CMK (cell line): ENCODE measurements around the gene FBXW8.

Source experiments
- DNase-seq: peaks from one replicate; pipeline ENCODE4 v3.0.0-alpha.2; 2010; ENCODE audit warnings: low read depth

The FBXW8 gene

DNA sequence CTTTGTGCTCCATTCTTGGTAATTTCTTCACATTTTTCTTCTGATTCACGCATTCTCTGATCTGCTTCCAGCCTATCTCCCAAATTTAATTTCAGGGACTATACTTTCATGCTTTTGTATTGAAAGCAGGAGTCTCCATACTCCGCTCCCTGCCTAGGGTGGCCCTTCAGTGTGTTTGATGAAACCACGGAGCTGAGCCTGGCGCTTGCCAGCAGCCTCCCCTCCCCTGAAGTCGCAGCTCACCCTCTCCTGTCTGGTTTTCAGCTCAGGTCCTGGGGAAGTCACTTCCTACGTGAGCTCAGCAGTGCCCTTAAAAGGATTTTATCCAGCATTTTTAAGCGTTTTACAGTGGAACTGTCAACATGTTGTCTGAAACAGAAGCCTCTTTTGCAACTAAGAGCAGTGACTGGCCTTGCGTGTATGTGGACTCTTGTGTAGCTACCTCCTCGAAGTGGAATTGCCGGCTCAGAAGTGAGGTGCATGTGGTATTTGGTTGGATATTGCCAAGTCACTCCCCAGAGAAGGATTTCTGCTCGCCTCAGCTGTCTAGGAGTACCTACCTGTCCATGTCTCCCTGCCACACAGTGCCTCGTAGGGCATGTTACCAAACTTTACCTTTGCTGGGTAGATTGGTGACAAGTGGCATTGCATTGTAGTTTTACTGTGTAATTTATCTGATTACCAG is 109.9 kb downstream of the FBXW8 start:
- no peak for DNase-seq

DNA sequence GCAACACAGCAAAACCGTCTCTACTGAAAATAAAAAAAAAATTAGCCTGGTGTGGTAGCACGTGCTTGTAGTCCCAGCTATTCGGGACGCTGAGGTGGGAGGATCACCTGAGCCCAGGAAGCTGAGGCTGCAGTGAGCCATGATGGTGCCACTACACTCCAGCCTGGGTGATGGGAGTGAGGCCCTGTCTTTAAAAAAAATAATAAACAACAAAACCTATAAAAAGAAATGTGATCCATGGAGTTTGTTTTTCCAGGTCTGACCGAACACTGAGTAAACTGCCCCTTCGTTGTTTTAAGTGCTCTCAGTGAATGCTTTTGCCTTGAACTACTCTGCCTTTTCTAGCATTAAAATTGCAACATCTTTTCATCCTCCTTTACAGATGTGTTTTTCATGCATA is 111.7 kb downstream of the FBXW8 start:
- DNase-seq: no peak

DNA sequence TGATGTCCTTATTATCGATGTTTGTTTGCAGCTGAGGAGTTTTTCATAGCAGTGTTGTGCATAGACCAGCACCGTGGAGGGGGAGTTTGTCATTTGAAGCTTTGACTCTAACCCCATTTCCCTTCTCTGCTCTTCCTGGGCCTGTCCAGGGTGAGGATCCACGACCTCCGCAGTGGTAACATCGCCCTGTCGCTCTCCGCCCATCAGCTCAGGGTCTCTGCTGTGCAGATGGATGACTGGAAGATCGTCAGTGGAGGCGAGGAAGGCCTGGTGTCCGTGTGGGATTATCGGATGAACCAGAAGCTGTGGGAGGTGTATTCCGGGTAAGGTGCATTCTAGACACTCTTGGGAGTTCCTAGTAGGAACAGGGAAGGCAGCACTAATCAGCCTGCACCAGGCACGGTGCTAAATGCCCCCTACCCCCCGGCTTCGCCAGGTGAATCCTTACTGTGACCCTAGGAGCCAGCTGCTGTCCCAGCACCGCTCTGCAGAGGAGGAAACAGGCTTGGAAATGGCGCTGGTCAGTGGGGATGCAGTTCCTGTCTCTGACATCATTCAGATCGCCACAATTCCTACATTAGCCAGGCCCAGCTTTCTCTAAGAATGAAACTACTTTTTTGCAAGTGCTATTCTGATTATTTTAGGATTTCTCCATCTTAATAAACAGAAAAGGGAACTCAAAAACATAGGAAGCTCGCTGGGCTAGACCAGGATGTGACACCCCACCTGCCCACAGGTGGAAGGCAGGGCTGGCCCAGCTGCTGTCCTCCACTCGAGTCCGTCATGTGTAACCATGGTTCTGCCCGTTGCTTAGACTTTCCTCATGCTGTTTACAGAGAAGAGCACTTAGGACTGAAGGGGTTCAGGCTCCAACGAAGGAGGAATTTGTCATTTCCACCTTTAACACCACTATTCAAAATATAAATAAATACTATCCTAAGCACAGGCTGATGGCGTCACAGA is 113.5 kb downstream of the FBXW8 start:
- DNase-seq: no peak

DNA sequence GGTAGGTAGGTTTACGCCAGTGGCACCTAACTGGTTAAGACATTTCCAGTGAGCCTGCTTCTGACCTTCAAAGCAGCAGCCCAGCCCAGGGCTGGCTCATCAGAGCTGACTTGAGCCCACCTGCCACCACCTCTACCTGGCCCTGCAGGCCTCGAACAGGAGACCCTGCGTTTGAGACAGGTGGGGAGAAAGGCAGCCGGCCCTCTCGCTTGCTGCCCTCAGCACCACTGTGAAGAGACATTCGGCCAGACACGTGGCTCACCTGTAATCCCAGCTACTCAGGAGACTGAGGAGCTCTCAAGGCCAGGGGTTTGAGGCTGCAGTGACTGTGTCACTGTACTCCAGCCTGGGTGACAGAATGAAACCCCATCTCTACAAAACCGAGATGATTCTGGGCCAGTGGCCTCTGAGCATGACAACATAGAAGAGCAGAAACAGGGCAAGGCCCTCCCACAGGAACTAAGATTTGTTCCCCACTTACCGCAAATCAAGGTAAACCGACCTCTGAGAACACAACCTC is 114.3 kb downstream of the FBXW8 start:
- no peak for DNase-seq

DNA sequence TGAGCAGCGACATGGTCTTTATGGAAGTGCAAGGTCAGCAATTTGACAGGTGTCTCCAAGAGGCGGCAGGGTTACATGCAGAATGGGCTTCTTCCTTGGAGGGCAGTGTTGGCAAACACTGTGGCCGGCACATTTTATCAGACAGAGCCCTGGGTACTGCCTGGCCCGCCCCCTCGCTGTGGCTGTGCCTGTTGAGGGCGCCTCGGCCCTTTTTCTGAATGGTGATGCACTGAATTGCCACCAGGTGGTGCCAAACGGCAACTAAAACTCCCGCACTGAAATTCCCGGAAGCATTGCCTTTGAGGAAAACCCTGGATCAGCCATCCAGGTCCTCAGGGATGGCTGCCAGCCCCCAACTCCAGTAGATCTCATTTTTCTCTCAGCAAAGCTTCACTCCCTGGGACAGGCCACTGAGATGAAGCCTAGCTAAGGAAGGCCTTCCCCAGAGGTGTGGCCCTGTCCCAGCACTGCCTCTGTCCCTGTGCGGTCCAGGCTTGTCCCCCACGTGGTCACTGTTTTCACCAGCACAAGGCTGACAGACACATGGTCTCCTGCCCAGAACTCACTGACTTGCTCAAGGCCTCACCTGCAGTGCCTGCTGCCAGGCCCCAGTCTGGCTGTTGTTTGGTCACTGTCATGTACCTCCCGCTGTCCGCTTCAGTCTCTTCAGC is 114.9 kb downstream of the FBXW8 start:
- DNase-seq: no peak

DNA sequence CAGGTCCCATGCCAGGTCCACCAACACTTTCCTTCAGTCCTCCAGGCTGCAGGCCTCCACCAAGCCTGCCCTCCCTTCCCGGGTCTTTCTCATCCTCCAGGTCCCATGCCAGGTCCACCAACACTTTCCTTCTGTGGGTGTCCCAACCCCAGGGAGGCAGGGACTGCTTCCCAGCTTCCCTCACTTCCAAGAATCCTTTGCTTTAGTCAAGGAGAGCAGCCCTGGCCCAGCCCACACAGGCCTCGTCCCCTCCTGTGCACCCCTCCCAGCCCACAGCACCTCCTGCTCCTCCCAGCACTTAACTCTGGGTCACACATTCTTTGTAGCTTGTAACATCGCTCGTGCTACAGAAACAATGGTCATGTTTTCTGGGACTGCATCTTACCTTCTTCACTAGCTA is 115.6 kb downstream of the FBXW8 start:
- no peak for DNase-seq

DNA sequence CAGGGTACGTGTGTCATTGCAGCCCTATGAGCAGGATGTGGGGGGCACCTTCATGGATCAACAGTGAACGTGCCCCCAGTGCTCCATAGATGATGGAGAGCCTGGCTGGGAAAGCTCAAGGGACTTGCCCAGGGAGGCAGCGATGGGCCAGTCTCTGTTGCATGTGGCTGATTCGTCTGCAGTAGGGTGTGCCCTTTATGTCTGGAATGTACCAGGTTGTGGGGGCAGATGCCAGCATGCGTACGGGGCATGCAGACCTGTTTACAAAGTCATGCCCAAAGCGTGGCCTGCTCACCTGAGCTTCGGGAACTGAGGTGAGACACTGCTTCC is 116.1 kb downstream of the FBXW8 start:
- DNase-seq: no peak

DNA sequence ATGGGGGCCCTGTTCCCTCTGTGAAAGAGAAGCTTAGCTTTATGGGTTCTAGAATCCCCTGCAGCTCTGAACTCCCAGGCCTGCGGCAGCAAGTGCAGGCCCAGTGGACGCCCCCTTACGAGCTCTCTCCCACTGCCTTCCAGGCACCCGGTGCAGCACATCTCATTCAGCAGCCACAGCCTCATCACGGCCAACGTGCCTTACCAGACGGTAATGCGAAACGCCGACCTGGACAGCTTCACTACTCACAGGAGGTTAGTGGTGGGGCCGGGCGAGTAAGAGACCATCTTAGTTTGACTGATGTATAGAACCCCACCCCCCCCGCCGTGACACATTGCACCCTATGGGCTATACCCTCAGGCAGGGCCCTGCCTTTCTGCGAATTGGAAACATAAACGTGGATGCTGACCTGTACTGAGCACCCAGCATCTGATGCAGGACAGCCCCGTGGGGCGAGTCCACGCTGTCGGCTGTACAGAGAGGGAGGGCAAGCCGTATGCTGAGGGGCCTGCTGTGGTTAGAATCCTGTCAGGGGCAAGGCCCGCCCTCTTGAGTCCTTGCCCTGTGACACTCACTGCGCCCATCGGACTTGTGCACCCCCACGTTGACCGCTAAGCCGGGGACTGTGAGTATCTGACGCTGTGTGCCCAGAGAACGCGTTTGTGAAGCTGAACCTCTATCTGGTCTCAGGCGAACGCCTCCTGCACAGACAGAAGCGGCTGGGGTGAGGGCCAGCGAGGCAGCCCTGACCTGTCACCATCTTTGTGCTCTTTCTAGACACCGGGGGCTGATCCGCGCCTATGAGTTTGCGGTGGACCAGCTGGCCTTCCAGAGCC is 116.7 kb downstream of the FBXW8 start:
- DNase-seq: no peak

DNA sequence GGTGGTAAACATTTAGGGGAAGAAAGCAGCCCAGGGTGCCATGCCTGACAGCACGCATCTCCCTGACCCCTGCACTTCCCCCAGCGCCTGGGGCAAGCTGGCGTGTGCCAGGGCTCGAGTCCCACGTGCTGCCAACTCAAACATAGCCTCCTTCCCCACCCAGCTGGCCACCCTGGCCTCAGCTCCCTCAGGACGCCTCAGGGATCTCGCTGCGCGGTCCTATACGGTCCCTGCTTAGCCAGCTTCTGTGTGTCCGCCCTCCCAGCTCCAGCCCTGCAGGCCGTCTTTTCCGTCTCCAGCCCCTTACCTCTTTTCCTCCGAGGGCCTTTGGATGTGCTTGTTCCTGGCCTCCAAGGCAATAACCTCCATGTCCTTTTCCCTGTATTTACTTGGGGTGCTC is 117.5 kb downstream of the FBXW8 start:
- DNase-seq: no peak

DNA sequence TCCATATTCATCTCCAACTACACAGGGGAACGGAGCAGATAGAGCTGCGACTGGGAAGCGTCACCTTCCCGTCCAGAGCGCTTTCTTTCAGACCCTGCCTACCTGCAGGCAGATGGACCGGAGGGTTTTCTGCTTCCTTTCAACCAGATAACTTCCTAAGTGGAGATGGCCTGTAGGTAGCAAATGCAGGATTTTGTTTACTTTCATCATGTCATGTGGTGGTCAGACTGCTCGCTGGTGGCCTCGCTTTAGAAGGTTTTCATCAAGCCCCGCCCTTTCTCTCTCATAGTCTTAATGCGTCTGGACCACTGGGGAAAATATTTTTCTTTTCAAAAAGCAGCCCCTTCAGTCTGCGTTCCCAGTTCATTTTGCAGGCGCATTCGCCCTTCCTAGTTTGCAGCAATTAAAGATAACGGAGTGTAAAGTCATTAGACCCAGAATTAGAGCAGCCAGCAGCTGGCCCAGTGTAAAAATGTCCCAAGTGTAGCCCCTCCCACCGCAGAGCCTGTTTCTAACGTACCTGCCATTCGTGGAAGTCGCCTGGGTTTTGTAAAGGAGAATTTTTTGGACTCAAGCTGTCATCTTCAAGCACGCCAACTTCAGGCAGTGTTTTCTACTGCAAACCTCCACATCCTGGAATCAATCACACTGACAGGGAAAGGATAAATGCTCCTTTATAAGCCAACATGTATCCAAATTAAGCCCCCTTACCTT is 119.6 kb downstream of the FBXW8 start:
- DNase-seq: no peak

DNA sequence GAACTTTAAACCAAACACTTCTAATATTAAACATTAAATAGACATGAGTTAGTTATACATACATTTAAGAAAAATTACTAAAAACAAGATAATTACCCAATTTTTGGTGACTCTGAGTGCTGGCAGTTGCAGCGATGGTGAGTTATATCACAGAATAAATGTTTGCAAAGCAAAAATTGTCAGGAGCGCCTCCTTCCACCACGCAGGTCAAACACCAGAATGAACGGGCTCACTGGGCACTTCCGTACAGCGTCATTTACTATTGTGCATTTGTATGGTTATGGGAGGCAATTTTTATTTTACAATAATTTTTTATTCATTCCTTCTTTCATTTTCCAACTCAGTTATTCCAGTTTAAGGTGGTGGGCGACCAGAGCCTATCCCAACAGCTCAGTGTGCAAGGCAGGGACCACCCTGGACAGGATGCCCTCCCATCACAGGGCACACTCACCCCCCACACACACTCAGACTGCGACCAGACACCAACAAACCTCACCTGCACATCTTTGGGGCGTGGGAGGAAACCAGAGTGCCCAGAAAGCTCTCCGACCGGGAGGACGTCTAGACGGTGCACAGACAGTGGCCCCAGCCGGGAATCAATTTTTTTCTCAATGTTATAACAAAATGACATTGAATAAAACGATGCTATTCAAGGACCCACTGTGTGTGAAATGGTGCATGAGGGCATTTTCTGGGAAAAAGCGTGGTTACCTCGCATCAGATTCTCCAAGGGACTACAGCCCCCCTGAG is 121.3 kb downstream of the FBXW8 start:
- no peak for DNase-seq

DNA sequence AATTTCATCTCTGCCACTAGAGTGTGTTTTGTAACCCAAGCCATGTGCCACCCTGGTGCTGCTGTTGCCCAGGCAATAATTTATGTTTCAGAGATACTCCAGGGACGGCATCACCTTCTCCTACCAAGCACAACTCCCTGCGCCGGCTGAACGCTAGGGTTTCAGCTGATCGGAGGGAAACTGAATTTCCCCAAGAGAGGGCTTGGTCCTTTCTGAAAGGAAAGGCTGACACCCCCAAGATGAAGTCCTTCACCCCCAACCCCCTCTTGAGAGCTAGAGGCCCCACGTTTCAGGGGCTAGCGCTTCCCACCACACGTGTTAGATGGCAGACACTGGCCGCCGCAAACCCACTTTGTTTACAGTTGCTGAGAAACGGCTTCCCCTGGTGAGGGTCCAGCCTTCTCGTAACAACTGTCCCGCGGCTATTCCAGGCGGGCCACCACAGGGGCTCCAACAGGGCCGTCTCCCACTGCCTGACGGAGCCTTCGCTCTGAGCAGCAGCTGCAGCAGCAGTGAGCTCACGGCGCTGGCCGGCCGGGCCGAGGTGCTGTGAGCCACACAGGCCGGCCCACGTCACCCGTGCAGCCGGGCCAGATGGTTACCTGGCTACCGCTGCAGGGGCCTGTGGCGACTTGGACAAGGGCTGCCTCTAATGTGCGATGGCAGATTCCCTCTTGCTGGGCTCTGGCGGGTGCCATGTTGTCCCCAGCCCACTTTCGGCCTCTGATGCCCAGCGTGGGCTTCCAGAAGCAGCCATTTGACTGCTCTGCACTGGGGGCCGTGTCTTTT is 122.0 kb downstream of the FBXW8 start:
- DNase-seq: no peak

DNA sequence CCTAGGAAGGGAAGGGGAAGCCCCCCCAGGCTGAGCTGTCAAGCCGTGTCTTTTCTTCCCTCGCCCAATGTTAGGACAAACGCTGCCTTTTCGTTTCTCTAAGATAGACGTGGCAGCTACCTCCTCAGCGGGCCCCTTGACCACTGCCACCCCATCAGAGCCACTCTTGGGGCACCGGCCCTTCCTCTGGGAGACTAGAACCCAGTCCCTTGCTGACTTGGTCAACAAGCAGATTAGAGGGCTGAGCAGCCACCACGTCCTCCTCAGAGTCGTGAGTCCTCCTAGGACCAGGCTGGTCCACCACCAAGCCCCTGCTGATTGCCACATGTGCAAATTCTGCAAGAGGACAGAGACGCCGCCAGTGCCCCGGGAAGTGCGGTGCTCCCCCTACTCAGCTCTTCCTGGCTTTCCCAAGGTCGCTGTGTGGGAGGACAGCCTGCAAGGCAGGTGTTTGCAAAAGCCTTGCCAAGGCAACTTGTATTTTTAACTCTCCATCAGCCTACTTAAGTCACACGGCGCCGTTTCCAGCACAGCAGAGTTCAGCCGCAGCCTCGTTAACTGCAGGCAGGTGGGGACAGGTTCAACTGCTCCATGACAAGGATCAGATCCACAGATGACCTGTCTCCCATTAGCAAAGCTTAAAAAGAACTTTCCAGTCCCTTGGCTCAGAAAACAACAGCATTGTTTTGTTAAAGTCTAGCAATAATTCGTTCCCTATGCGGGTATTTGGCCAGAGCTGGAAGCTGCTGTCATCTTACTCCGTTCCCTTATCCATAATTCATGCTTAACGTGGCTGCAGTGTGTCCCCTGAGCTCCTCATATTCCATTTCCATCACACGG is 122.9 kb downstream of the FBXW8 start:
- no peak for DNase-seq

DNA sequence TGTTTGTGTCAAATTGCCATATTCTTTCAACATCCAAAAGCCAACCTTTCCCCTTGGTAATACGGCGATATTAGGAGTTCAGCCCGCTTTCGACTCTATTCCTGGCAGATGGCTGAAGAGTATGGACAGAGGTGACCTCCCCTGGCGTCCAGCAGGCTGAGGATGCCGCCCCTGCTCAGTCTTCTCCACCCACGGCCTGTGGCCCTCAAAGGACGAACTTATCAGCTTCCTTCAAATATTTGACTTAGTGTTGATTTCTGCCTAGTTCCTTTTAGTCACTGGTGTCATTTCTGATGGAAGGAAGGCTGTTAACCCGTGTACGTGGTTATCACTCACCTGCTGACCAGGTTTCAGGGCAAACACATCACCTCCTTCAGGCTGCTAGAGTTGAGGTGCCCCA is 123.5 kb downstream of the FBXW8 start:
- DNase-seq: no peak

DNA sequence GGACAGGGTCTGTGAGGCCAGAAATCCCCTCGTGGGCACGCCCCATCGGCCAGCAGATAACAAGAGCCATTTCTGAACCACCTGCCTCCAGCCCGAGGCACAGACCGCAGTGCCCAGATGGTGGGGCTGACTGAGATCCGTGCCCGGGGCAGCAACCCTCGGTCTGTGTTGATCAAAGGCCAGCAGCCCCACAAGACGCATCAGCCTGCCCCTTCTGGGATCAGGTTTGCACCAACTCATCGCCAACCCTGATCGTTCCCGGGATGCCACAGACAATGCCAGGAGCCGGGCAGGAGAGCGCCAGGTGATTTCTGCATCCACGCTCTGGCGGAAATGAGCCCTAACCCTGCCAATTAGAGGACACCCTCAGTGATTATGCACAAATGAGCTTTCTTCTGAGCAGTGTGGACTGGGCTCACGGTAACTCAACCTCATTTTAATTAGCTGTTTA is 124.0 kb downstream of the FBXW8 start:
- no peak for DNase-seq

DNA sequence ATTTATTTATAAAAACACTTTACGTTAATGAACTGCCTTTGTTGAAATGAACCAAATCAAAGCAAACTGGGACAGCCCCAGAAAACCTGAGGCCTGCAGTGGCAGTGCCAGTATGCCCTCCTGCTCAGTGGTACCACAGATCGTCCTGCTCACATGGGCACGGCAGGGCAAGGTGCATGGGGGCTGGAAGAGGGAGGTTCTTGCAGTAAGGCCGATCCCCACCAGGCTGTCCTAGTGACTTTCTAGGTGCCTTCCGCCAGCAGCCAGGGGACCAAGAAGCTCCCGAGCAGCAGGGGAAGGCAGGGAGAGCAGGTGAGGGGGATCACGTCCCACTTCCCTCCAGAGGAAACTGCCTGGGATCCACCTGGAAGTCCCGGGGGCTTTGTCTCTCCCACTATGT is 124.5 kb downstream of the FBXW8 start:
- no peak for DNase-seq

DNA sequence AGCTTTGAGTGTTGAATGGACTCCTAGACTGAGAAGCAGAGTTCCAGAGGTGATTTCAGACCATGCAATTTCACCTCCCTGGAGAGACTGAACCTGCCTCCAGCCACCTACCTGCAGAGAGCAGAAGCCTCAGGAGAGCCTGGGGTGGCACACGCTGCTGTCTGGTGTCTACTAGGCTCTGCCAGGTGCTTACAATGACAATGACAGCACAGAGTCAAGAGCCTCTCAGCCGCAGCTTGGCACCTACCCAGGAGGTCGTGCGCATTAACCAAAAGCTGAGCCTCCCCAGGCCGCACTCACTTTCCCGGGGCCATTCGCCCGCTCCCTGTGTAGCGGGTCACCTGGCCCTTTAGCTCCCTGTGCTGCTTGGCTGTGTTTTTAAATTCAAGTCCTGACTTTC is 125.3 kb downstream of the FBXW8 start:
- DNase-seq: no peak

DNA sequence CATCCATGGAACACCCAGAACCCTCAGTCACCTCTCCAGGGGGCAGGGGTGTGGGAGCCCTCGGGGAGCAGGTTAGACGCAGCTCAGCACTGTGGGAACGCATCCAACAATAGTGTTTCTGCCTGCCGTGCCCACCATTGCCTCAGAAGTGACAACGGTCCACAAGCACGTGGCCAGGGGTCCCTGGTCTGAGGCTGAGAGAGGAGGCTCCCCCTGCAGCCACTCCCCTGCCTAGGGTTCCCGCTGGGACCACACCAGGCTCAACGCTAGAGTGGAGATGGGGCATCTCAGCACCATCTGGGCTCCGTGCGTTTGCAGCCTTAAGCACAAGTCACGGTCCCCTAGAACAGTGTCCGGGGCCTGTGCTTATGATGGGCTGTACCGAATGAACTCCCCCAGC is 125.8 kb downstream of the FBXW8 start:
- DNase-seq: no peak
